HepG2 (cell line): ENCODE results near the gene TNFRSF18. TPM values are rescaled to one million over a fixed set of nuclear protein-coding genes. Genes with fewer than 3 reads are reported as not detected.

Source experiments
- ARID4A ChIP-seq: sonication (generic); formaldehyde crosslinking; IDR thresholded peaks from 2 replicates; pipeline ENCODE4 v1.5.0; 2020; ENCODE audit warnings: mild to moderate bottlenecking, missing genetic modification reagents, borderline replicate concordance
- ELF1 ChIP-seq: sonication (generic); formaldehyde crosslinking; IDR thresholded peaks from 2 replicates; pipeline ENCODE4 v1.4.0; 2020; ENCODE audit warnings: missing genetic modification reagents
- HOMEZ ChIP-seq: IDR thresholded peaks from 2 replicates; pipeline ENCODE4 v1.6.1; 2016; ENCODE audit warnings: low read depth
- PAXIP1 ChIP-seq: sonication (generic); formaldehyde crosslinking; conservative IDR thresholded peaks from 2 replicates; pipeline ENCODE4 v1.4.0; 2020; ENCODE audit warnings: mild to moderate bottlenecking, missing genetic modification reagents, moderate library complexity
- POGZ ChIP-seq: sonication (generic); formaldehyde crosslinking; IDR thresholded peaks from 2 replicates; pipeline ENCODE4 v1.4.0; 2020; ENCODE audit warnings: mild to moderate bottlenecking, missing genetic modification reagents
- SETDB1 ChIP-seq: sonication (generic); formaldehyde crosslinking; IDR thresholded peaks from 2 replicates; pipeline ENCODE4 v1.5.1; 2020; ENCODE audit warnings: missing genetic modification reagents, mild to moderate bottlenecking, borderline replicate concordance
- THRA ChIP-seq: sonication (generic); formaldehyde crosslinking; IDR thresholded peaks from 2 replicates; pipeline ENCODE4 v1.4.0; 2020; ENCODE audit warnings: missing genetic modification reagents, borderline replicate concordance
- ZBTB49 ChIP-seq: sonication (generic); formaldehyde crosslinking; IDR thresholded peaks from 2 replicates; pipeline ENCODE4 v1.4.0; 2020; ENCODE audit warnings: missing genetic modification reagents, borderline replicate concordance
- ZNF382 ChIP-seq: sonication (generic); formaldehyde crosslinking; IDR thresholded peaks from 2 replicates; pipeline ENCODE4 v1.5.0; 2020; ENCODE audit warnings: missing genetic modification reagents, mild to moderate bottlenecking, borderline replicate concordance
- ZNF44 ChIP-seq: sonication (generic); formaldehyde crosslinking; IDR thresholded peaks from 2 replicates; pipeline ENCODE4 v1.5.1; 2020; ENCODE audit warnings: mild to moderate bottlenecking, missing genetic modification reagents
- ZNF496 ChIP-seq: sonication (generic); formaldehyde crosslinking; IDR thresholded peaks from 2 replicates; pipeline ENCODE4 v1.8.1; 2023; ENCODE audit warnings: mild to moderate bottlenecking, moderate library complexity, missing genetic modification reagents; ENCODE audit not compliant: insufficient replicate concordance
- ZNF549 ChIP-seq: sonication (generic); formaldehyde crosslinking; IDR thresholded peaks from 2 replicates; pipeline ENCODE4 v1.5.0; 2020; ENCODE audit warnings: missing genetic modification reagents
- polyA plus RNA-seq, 8 experiments: library from polyadenylated mRNA; depleted of rRNA in 3 of 8; stranded (reverse) in 7 of 8; unstranded in 1 of 8; fragments of >200 nt; fragmentation: Illumina TruSeq in 4 of 8; extraction: Trizol in 4 of 8; gene quantifications; 2 replicates each; pipeline versions ENCODE4 v1.2.1 to v1.2.3, GENCODE V29; 2011 to 2016; ENCODE audit warnings: low read depth in 4 of 8, missing spikeins in 1 of 8, mixed read lengths in 1 of 8; ENCODE audit not compliant: insufficient read depth in 1 of 8
- total RNA-seq, 5 experiments: library from RNA; depleted of rRNA; stranded (reverse); fragments of >200 nt; fragmentation: Illumina TruSeq; extraction: Trizol; gene quantifications; 2 replicates each; pipeline ENCODE4 v1.2.3, GENCODE V29; 2016; ENCODE audit warnings: low read depth in 1 of 5

TNFRSF18 gene
- total and polyA plus RNA-seq, 2 of the 13 experiments (the other 11 are each of a cell fraction or from before 2014, with no cell fraction given): not detected

- TF ChIP-seq ZBTB49 (CRISPR knock-in tag) (no peak), ZNF44 (no peak), ELF1 (CRISPR knock-in tag) (0 out of 2 replicates have a peak, but pooled peaks have one; percentile 20), POGZ (no peak), SETDB1 (no peak), THRA (no peak), PAXIP1 (CRISPR knock-in tag) (no peak; the same call in 1 of the 2 replicates), ZNF496 (no peak), ARID4A (no peak), ZNF549 (no peak), HOMEZ (CRISPR knock-in tag) (no peak), ZNF382 (no peak)
These were observed 26.2 kb downstream of the TNFRSF18 start (continued) for GRCh38 chr1:1179983-1180861.
